IMR-90 (cell line): Measurements from ENCODE around the gene CHRM5. TPM values are rescaled to one million over a fixed set of nuclear protein-coding genes. Genes with fewer than 3 reads are reported as not detected.

Experiments used
- ATAC-seq: fragments of 200-7000 bp; cut with Tn5 transposase; 2 replicates; pipeline ENCODE4 v1.9.1; 2020; ENCODE audit warnings: low read depth, mild to moderate bottlenecking, moderate library complexity
- BruUV-seq: library from RNA; stranded (reverse); fragments of 400-500 nt; replicated peaks from 2 replicates; lab custom pipeline; 2021; lab: Mats Ljungman, UMichigan
- CTCF ChIA-PET: fragments of 300-600 bp; formaldehyde crosslinking; extraction: SDS; loops from one replicate; lab custom pipeline; 2021; ENCODE audit warnings: antibody characterized with exemption; lab: Yijun Ruan, JAX
- POLR2A ChIA-PET: fragments of 300-600 bp; sonication (Branson Sonifier 250); formaldehyde crosslinking; loops from one replicate; lab custom pipeline; 2022; ENCODE audit warnings: antibody characterized with exemption; ENCODE audit not compliant: unreplicated experiment; lab: Charles Lee
- DNase-seq: peaks from one replicate; pipeline ENCODE4 v3.0.0; 2013
- H2AFZ ChIP-seq: replicated peaks from 2 replicates; pipeline ENCODE3; 2013; ENCODE audit warnings: low read length, mild to moderate bottlenecking; ENCODE audit not compliant: poor library complexity
- H2AK5ac ChIP-seq: 2 replicates; pipeline ENCODE4 v1.6.1; 2013; ENCODE audit warnings: low read depth, low read length, inconsistent platforms
- H2AK9ac ChIP-seq: replicated peaks from 2 replicates; pipeline ENCODE3; 2013; ENCODE audit warnings: mild to moderate bottlenecking, low read depth, low read length, moderate library complexity; ENCODE audit not compliant: poor library complexity
- H2BK120ac ChIP-seq: 2 replicates; pipeline ENCODE4 v1.6.1; 2013; ENCODE audit warnings: low read depth, low read length, inconsistent platforms
- H2BK15ac ChIP-seq: 3 replicates; pipeline ENCODE4 v1.6.1; 2013; ENCODE audit warnings: low read depth, low read length, inconsistent platforms
- H2BK20ac ChIP-seq: 2 replicates; pipeline ENCODE4 v1.6.1; 2013; ENCODE audit warnings: low read depth, mild to moderate bottlenecking, inconsistent platforms, low read length, moderate library complexity
- H2BK5ac ChIP-seq: 2 replicates; pipeline ENCODE4 v1.6.1; 2013; ENCODE audit warnings: mild to moderate bottlenecking, low read depth, low read length, inconsistent platforms; ENCODE audit not compliant: poor library complexity, severe bottlenecking
- H3K14ac ChIP-seq: replicated peaks from 2 replicates; pipeline ENCODE4 v1.6.1; 2013; ENCODE audit warnings: low read depth, low read length, inconsistent platforms
- H3K18ac ChIP-seq: 2 replicates; pipeline ENCODE4 v1.6.1; 2013; ENCODE audit warnings: low read depth, low read length, control low read depth
- H3K23ac ChIP-seq: 2 replicates; pipeline ENCODE4 v1.6.1; 2013; ENCODE audit warnings: low read depth, low read length, inconsistent platforms
- H3K27ac ChIP-seq: 2 replicates; pipeline ENCODE4 v1.5.1; 2013; ENCODE audit warnings: mild to moderate bottlenecking, control low read depth, low read length; ENCODE audit not compliant: insufficient read depth
- H3K27me3 ChIP-seq: 2 replicates; pipeline ENCODE4 v1.6.1; 2013; ENCODE audit warnings: low read length; ENCODE audit not compliant: control insufficient read depth, insufficient read depth
- H3K36me3 ChIP-seq: 2 replicates; pipeline ENCODE4 v1.6.1; 2013; ENCODE audit warnings: low read length, mixed read lengths; ENCODE audit not compliant: control insufficient read depth, insufficient read depth
- H3K4ac ChIP-seq: 2 replicates; pipeline ENCODE4 v1.6.1; 2013; ENCODE audit warnings: low read depth, low read length, inconsistent platforms
- H3K4me1 ChIP-seq: 2 replicates; pipeline ENCODE4 v1.6.1; 2013; ENCODE audit warnings: low read length, mixed read lengths; ENCODE audit not compliant: control insufficient read depth, insufficient read depth
- H3K4me2 ChIP-seq: 2 replicates; pipeline ENCODE4 v1.6.1; 2013; ENCODE audit warnings: low read depth, mild to moderate bottlenecking, control low read depth, low read length, moderate library complexity
- H3K4me3 ChIP-seq: 2 replicates; pipeline ENCODE4 v1.5.1; 2013; ENCODE audit warnings: low read depth, mild to moderate bottlenecking, control low read depth, low read length, moderate library complexity; ENCODE audit not compliant: insufficient read depth
- H3K56ac ChIP-seq: 2 replicates; pipeline ENCODE4 v1.6.1; 2013; ENCODE audit warnings: low read length, inconsistent platforms; ENCODE audit not compliant: insufficient read depth; ENCODE audit errors: extremely low read depth
- H3K79me1 ChIP-seq, 2 experiments: 2 replicates each; pipeline ENCODE4 v1.6.1; 2013; ENCODE audit warnings: low read length in 2 of 2, inconsistent platforms in 1 of 2, low read depth in 1 of 2
- H3K9ac ChIP-seq: 2 replicates; pipeline ENCODE4 v1.6.1; 2013; ENCODE audit warnings: low read depth, low read length, control low read depth
- H3K9me1 ChIP-seq: 2 replicates; pipeline ENCODE4 v1.6.1; 2013; ENCODE audit warnings: low read length, inconsistent platforms; ENCODE audit not compliant: insufficient read depth
- H3K9me3 ChIP-seq: 2 replicates; pipeline ENCODE4 v1.6.1; 2013; ENCODE audit warnings: low read length; ENCODE audit not compliant: control insufficient read depth, insufficient read depth
- H4K20me1 ChIP-seq: 2 replicates; pipeline ENCODE4 v1.6.1; 2013; ENCODE audit warnings: low read length, inconsistent platforms; ENCODE audit not compliant: insufficient read depth
- H4K5ac ChIP-seq: 2 replicates; pipeline ENCODE4 v1.6.1; 2013; ENCODE audit warnings: mild to moderate bottlenecking, low read depth, low read length, control low read depth
- H4K8ac ChIP-seq, 2 experiments: 2 replicates each; pipeline ENCODE4 v1.6.1; 2013; ENCODE audit warnings: low read depth in 2 of 2, low read length in 2 of 2, control low read depth in 1 of 2, inconsistent platforms in 1 of 2
- H4K91ac ChIP-seq: 2 replicates; pipeline ENCODE4 v1.6.1; 2013; ENCODE audit warnings: low read depth, low read length, inconsistent platforms; ENCODE audit not compliant: insufficient read depth
- CTCF ChIP-seq: conservative IDR thresholded peaks from 2 replicates; pipeline ENCODE4 v1.5.1; 2012; ENCODE audit warnings: mild to moderate bottlenecking, low read depth, low read length, improper control_type of control experiment
- MAFK ChIP-seq: IDR thresholded peaks from 2 replicates; pipeline ENCODE4 v1.6.1; 2012; ENCODE audit warnings: low read depth, low read length, improper control_type of control experiment
- NFE2L2 ChIP-seq: fragments of 150-350 bp; IDR thresholded peaks from 2 replicates; pipeline ENCODE4 v1.6.1; 2016; ENCODE audit warnings: low read depth, mild to moderate bottlenecking, low read length
- POLR2A ChIP-seq: IDR thresholded peaks from 2 replicates; pipeline ENCODE4 v1.6.1; 2012; ENCODE audit warnings: mild to moderate bottlenecking, low read depth, low read length
- USF2 ChIP-seq: fragments of 150-350 bp; IDR thresholded peaks from 2 replicates; pipeline ENCODE4 v1.6.1; 2017; ENCODE audit warnings: mild to moderate bottlenecking, antibody characterized with exemption, low read length, low read depth
- WGBS, 2 experiments: methylation state at CpG; one replicate each; pipeline versions ENCODE4 v1.1.5 to v1.1.7; 2013; ENCODE audit warnings: missing lambda C conversion rate in 2 of 2; ENCODE audit not compliant: insufficient read length in 1 of 2; ENCODE audit errors: extremely low coverage in 2 of 2; 5-methylcytosine and 5-hydroxymethylcytosine counted together
- dilution Hi-C: fragments of 300-500 bp; cut with HindIII; formaldehyde crosslinking; loops from one replicate; pipeline ENCODE4 v1.14.3; 2018; ENCODE audit warnings: low sequenced_read_pairs; ENCODE audit not compliant: unreplicated experiment
- in situ Hi-C: fragments of 300-500 bp; cut with MboI; formaldehyde crosslinking; loops from 3 replicates; pipeline ENCODE4 v1.14.3; 2019; ENCODE audit warnings: low sequenced_read_pairs, inconsistent platforms, mixed read lengths
- intact Hi-C: fragments of 100-400 bp; cut with micrococcal nuclease; formaldehyde crosslinking; loops from 2 replicates; pipeline ENCODE4 v1.10.0; 2022
- polyA plus RNA-seq, 3 experiments: library from polyadenylated mRNA; depleted of rRNA; stranded (reverse); fragments of >200 nt; gene quantifications; 2 replicates each; pipeline ENCODE4 v1.2.3, GENCODE V29; 2012; ENCODE audit warnings: low replicate concordance in 1 of 3
- total RNA-seq: library from RNA; depleted of rRNA; stranded (reverse); fragments of >200 nt; gene quantifications from 2 replicates; pipeline ENCODE4 v1.2.3, GENCODE V29; 2012

The CHRM5 gene
- total and polyA plus RNA-seq, 2 of the 4 experiments (the other 2 are of a cell fraction): under 0.01 to 0.03 TPM

GRCh38 chr15:33968224-33968623, at the start of gene CHRM5 (continued):
- no peak for TF ChIP-seq NFE2L2

GRCh38 chr15:33923446-33923845, 44.9 kb upstream of the CHRM5 start:
- H3K4me2 ChIP-seq: no peak overlapping the region
- no peak overlapping the region for H3K23ac ChIP-seq
- H3K9me3 ChIP-seq: no peaks in the 10 kb centered on the region
- H3K18ac ChIP-seq: no peak overlapping the region
- H2BK120ac ChIP-seq: no peak overlapping the region
- H3K27ac ChIP-seq: no peak overlapping the region
- no peak overlapping the region for H4K5ac ChIP-seq
- dilution Hi-C loops: no loop called here
- no peak overlapping the region for H3K4me3 ChIP-seq
- ATAC-seq: no peak
- no peak overlapping the region for H2AK5ac ChIP-seq
- H3K56ac ChIP-seq: no peak overlapping the region
- no peak overlapping the region for H2BK20ac ChIP-seq
- no peak overlapping the region for H2AFZ ChIP-seq
- H3K36me3 ChIP-seq: no peaks in the 10 kb centered on the region
- H3K9ac ChIP-seq: no peak overlapping the region
- TF ChIP-seq MAFK (no peak), CTCF (no peak), USF2 (no peak), POLR2A (no peak)
- no peak overlapping the region for H4K8ac ChIP-seq
- H4K91ac ChIP-seq: no peak overlapping the region
- in situ Hi-C loops: no loop called here
- H2BK5ac ChIP-seq: no peak overlapping the region
- no peaks in the 10 kb centered on the region; a peak in 2 of 4 replicates for H3K79me1 ChIP-seq
- POLR2A ChIA-PET: no interaction called here
- WGBS, 2 experiments: no CpG with 5 or more reads among the region's 1 CpG
- intact Hi-C loops: no loop called here
- H3K27me3 ChIP-seq: no peaks in the 10 kb centered on the region
- DNase-seq: no peak
- H4K20me1 ChIP-seq: no peaks in the 10 kb centered on the region
- CTCF ChIA-PET: interaction anchor here (0.6 kb wide), 1 partner anchor 91 kb away, joined by 3 read pairs; no protein-coding TSS in a partner anchor
- no TSS peak for BruUV-seq
- no peak overlapping the region for H3K4ac ChIP-seq
- no peak overlapping the region for H3K14ac ChIP-seq
- no peak overlapping the region for H2BK15ac ChIP-seq
- H3K4me1 ChIP-seq: no peaks in the 10 kb centered on the region
- no peak overlapping the region for H2AK9ac ChIP-seq
- no peaks in the 10 kb centered on the region for H3K9me1 ChIP-seq
